CD4-positive, CD25-positive, alpha-beta regulatory T cell (primary cell): ENCODE data around the gene ATP5PF. TPM values are rescaled to one million over a fixed set of nuclear protein-coding genes. Genes with fewer than 3 reads are reported as not detected.

Experiments used
- ATAC-seq, 2 donors: fragments of 150-1000 bp; cut with Tn5 transposase; one replicate each; pipeline ENCODE4 v1.10.0; 2021; ENCODE audit warnings: low read depth in 2 of 2, moderate number of reproducible peaks in 2 of 2, moderate library complexity in 1 of 2
- DNase-seq, 3 donors: peaks; one replicate each; pipeline versions ENCODE4 v3.0.0 to v3.0.0-alpha.2; 2012 to 2022; ENCODE audit warnings: mixed read lengths in 1 of 3
- H3K27ac ChIP-seq: one replicate; pipeline ENCODE4 v1.7.0; 2013; ENCODE audit warnings: mild to moderate bottlenecking, low read length; ENCODE audit not compliant: insufficient read depth, poor library complexity, severe bottlenecking
- H3K27me3 ChIP-seq: one replicate; pipeline ENCODE4 v1.7.0; 2013; ENCODE audit warnings: low read length; ENCODE audit not compliant: control insufficient read depth, insufficient read depth
- H3K36me3 ChIP-seq: one replicate; pipeline ENCODE4 v1.7.0; 2013; ENCODE audit warnings: mild to moderate bottlenecking, low read length, moderate library complexity; ENCODE audit not compliant: control insufficient read depth, insufficient read depth
- H3K4me1 ChIP-seq: 2 replicates; pipeline ENCODE4 v1.7.0; 2013; ENCODE audit warnings: mild to moderate bottlenecking, low read length; ENCODE audit not compliant: insufficient read depth, control insufficient read depth, poor library complexity, severe bottlenecking
- H3K4me3 ChIP-seq: one replicate; pipeline ENCODE4 v1.7.0; 2013; ENCODE audit warnings: low read depth, mild to moderate bottlenecking, low read length, moderate library complexity
- H3K9me3 ChIP-seq, 2 experiments: 1 replicate in 1 of 2; 2 replicates in 1 of 2; pipeline ENCODE4 v1.7.0; 2013; ENCODE audit warnings: low read length in 2 of 2, mild to moderate bottlenecking in 1 of 2, moderate library complexity in 1 of 2; ENCODE audit not compliant: control insufficient read depth in 2 of 2
- H3K27ac Mint-ChIP-seq, 3 donors: one replicate each; pipeline ENCODE4 v1.8.0; 2020 to 2022; ENCODE audit warnings: mild to moderate bottlenecking in 3 of 3, mixed read lengths in 3 of 3, moderate library complexity in 2 of 3
- H3K27me3 Mint-ChIP-seq: one replicate; pipeline ENCODE4 v1.8.0; 2022; ENCODE audit warnings: mild to moderate bottlenecking, mixed read lengths
- H3K36me3 Mint-ChIP-seq: one replicate; pipeline ENCODE4 v1.8.0; 2020; ENCODE audit warnings: mixed read lengths
- H3K4me1 Mint-ChIP-seq, 4 donors: one replicate each; pipeline ENCODE4 v1.8.0; 2020 to 2022; ENCODE audit warnings: mixed read lengths in 4 of 4, mild to moderate bottlenecking in 1 of 4
- H3K4me3 Mint-ChIP-seq, 4 donors: one replicate each; pipeline ENCODE4 v1.8.0; 2020 to 2022; ENCODE audit warnings: mild to moderate bottlenecking in 4 of 4, mixed read lengths in 4 of 4, moderate library complexity in 3 of 4
- H3K9me3 Mint-ChIP-seq, 7 donors: one replicate each; pipeline ENCODE4 v1.8.0; 2020 to 2022; ENCODE audit warnings: mixed read lengths in 7 of 7, mild to moderate bottlenecking in 3 of 7, moderate library complexity in 2 of 7
- polyA plus RNA-seq, 4 donors: library from polyadenylated mRNA; unstranded; fragments of 300-500 nt; fragmentation: Illumina TruSeq; gene quantifications; one replicate each; pipeline ENCODE4 v1.2.3, GENCODE V29; 2021
- total RNA-seq: library from RNA; stranded (reverse); gene quantifications from one replicate; pipeline ENCODE4 v1.2.3, GENCODE V29; 2022

ATP5PF gene
- total and polyA plus RNA-seq, 5 donors from 2014 or later, result 36.1 to 375 (median 330) TPM

- no peak for ATAC-seq
- H3K4me3 ChIP-seq, result no peak overlapping the region
- H3K4me1 Mint-ChIP-seq, result no peaks in the 10 kb centered on the region
- no peaks in the 10 kb centered on the region for H3K36me3 Mint-ChIP-seq
- peaks cover 0 to 1% (median 0%) of the 10 kb centered on the region in 7 donors for H3K9me3 Mint-ChIP-seq
- no peaks in the 10 kb centered on the region for H3K36me3 ChIP-seq
- peaks cover 17% of the 10 kb centered on the region for H3K27me3 Mint-ChIP-seq
- H3K4me3 Mint-ChIP-seq, result no peak overlapping the region
- H3K27me3 ChIP-seq, result no peaks in the 10 kb centered on the region
- no peak overlapping the region for H3K27ac Mint-ChIP-seq
- no peak for DNase-seq
- H3K9me3 ChIP-seq, result no peaks in the 10 kb centered on the region
- no peak overlapping the region for H3K27ac ChIP-seq
- no peaks in the 10 kb centered on the region for H3K4me1 ChIP-seq
Observed at GRCh38 chr21:25691976-25692375, 42.7 kb downstream of the ATP5PF start.

DNA sequence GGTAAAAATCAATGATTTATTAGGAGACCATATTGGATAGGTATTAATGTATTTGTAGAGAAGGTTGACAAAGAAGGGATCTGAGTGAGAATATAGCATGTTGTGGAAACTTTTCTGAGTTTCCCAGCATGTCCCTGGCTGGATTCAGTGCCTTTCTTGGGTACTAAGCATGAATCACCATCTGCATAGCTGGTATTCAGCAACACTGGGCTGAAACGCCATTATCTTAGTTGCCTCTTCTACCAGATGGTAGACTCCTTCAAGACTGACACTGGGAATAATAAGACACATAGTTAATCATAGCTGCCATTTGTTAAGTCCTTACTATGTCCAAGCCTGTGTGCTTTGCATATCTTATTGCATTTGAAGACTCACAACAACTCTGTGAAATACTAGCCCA is 45.5 kb downstream of the ATP5PF start:
- ATAC-seq, result no peak
- Histone ChIP-seq H3K4me3 (no peak overlapping the region), H3K9me3 (no peaks in the 10 kb centered on the region), H3K4me1 (no peaks in the 10 kb centered on the region), H3K27me3 (no peaks in the 10 kb centered on the region), H3K27ac (no peak overlapping the region), H3K36me3 (no peaks in the 10 kb centered on the region)
- peaks cover 23% of the 10 kb centered on the region for H3K27me3 Mint-ChIP-seq
- DNase-seq, result no peak
- no peaks in the 10 kb centered on the region for H3K36me3 Mint-ChIP-seq
- H3K4me1 Mint-ChIP-seq, result no peaks in the 10 kb centered on the region
- no peaks in the 10 kb centered on the region for H3K9me3 Mint-ChIP-seq
- no peak overlapping the region for H3K27ac Mint-ChIP-seq
- H3K4me3 Mint-ChIP-seq, result no peak overlapping the region

- no peaks in the 10 kb centered on the region for H3K27me3 ChIP-seq
- Mint-ChIP-seq H3K4me3 (no peak overlapping the region), H3K9me3 (no peaks in the 10 kb centered on the region), H3K36me3 (no peaks in the 10 kb centered on the region), H3K4me1 (no peaks in the 10 kb centered on the region), H3K27ac (no peak overlapping the region), H3K27me3 (peaks cover 28% of the 10 kb centered on the region)
- ATAC-seq, result no peak
- H3K9me3 ChIP-seq, result no peaks in the 10 kb centered on the region
- H3K36me3 ChIP-seq, result no peaks in the 10 kb centered on the region
- DNase-seq, result no peak
- no peaks in the 10 kb centered on the region for H3K4me1 ChIP-seq
- H3K27ac ChIP-seq, result no peak overlapping the region
- H3K4me3 ChIP-seq, result no peak overlapping the region
Observed at GRCh38 chr21:25688275-25689155, 46.2 kb downstream of the ATP5PF start.

DNA sequence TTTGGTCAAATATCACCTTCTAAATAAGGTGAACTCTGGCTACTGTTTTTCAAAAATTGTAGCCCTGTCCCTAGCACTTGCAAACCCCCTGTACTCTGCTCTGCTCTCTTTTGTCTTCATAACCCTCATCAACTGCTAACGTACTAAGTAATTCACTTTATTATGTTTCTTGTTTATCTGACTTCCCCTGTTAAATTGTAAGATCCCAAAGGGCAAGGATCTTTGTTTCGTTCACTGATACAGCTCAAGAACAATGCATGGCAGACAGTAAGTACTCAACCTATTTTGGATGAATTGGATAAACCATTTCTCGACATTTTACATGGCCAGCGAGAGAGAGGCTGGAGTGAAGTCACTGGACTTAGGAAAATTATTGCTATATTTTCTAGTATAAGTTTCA is 46.9 kb downstream of the ATP5PF start:
- Mint-ChIP-seq H3K9me3 (no peaks in the 10 kb centered on the region), H3K36me3 (no peaks in the 10 kb centered on the region), H3K4me1 (no peaks in the 10 kb centered on the region), H3K27me3 (peaks cover 28% of the 10 kb centered on the region), H3K27ac (no peak overlapping the region), H3K4me3 (no peak overlapping the region)
- H3K4me1 ChIP-seq, result no peaks in the 10 kb centered on the region
- no peaks in the 10 kb centered on the region for H3K36me3 ChIP-seq
- H3K27ac ChIP-seq, result no peak overlapping the region
- no peak for ATAC-seq
- no peak overlapping the region for H3K4me3 ChIP-seq
- no peak for DNase-seq
- H3K9me3 ChIP-seq, result no peaks in the 10 kb centered on the region
- H3K27me3 ChIP-seq, result no peaks in the 10 kb centered on the region

- Histone ChIP-seq H3K36me3 (no peaks in the 10 kb centered on the region), H3K4me1 (no peaks in the 10 kb centered on the region), H3K27ac (no peak overlapping the region), H3K27me3 (peaks cover 2% of the 10 kb centered on the region), H3K4me3 (no peak overlapping the region), H3K9me3 (no peaks in the 10 kb centered on the region)
- Mint-ChIP-seq H3K36me3 (no peaks in the 10 kb centered on the region), H3K27me3 (peaks cover 25% of the 10 kb centered on the region), H3K27ac (no peak overlapping the region), H3K9me3 (peaks cover 0 to 1% (median 0%) of the 10 kb centered on the region in 7 donors), H3K4me3 (no peak overlapping the region), H3K4me1 (no peaks in the 10 kb centered on the region)
- no peak for DNase-seq
- no peak for ATAC-seq
Observed at GRCh38 chr21:25682382-25682781, 52.3 kb downstream of the ATP5PF start.

DNA sequence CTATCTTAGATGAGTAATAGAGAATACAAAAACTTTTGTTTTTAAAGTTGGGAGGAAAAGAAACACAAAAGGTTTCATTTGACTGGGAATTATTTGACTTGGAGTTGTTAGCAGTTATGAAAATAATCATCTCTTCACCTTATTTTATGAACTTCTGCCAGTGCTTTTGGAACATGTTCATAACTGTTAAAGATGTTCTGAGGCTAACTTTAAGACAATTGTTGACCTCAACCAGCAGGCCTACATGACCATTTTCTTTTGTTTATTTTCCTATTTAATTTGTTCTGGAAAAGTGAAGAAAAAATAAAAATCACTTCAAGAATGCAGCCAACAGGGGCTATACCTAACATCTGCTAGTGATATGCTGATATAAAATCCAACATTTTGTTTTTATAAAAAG is 58.3 kb downstream of the ATP5PF start:
- Mint-ChIP-seq H3K9me3 (peaks cover 0 to 6% (median 1%) of the 10 kb centered on the region in 7 donors), H3K27ac (no peak overlapping the region)
- no peak for ATAC-seq

More for the DNA sequence above, 58.3 kb downstream of the ATP5PF start:
- no peaks in the 10 kb centered on the region for H3K36me3 Mint-ChIP-seq
- H3K27me3 ChIP-seq, result peaks cover 2% of the 10 kb centered on the region
- no peaks in the 10 kb centered on the region for H3K9me3 ChIP-seq
- H3K4me1 Mint-ChIP-seq, result no peaks in the 10 kb centered on the region
- H3K36me3 ChIP-seq, result no peaks in the 10 kb centered on the region
- no peak overlapping the region for H3K27ac ChIP-seq
- H3K27me3 Mint-ChIP-seq, result peaks cover 24% of the 10 kb centered on the region
- no peak for DNase-seq
- H3K4me3 ChIP-seq, result no peak overlapping the region
- H3K4me1 ChIP-seq, result no peaks in the 10 kb centered on the region
- H3K4me3 Mint-ChIP-seq, result no peak overlapping the region

Other genes with a start within 250 kb of the ATP5PF start
- gene MRPL39, start 127.4 kb downstream of the ATP5PF start, total RNA-seq, result 13.2 TPM
- 10 to 100 TPM; 48.4 to 58.6 (median 54.2) TPM for gene MRPL39, start 127.4 kb downstream of the ATP5PF start, polyA plus RNA-seq
- not detected for gene JAM2, start 95.6 kb downstream of the ATP5PF start, total RNA-seq
- gene JAM2, start 95.6 kb downstream of the ATP5PF start, polyA plus RNA-seq, result under 1 TPM in 3 of 4 donors, not detected in 1; 0.08 to 0.39 (median 0.24) TPM
- gene GABPA, start 68 bp upstream of the ATP5PF start, total RNA-seq, result 17.5 TPM
- gene GABPA, start 68 bp upstream of the ATP5PF start, polyA plus RNA-seq, result 10 to 100 TPM; 15.3 to 21.3 (median 18.2) TPM